Activated T-helper 2 cell treated with anti-CD3 and anti-CD28 coated beads, Interferon-gamma antibody, Interleukin-2, Interleukin-4, amounts not matched to agents 10 μg/mL and 5 μg/mL and 100 μg/mL, durations not matched to agents 14 hours and 24 hours and 36 hours (primary cell): ENCODE results near the gene CNOT9. TPM values are rescaled to one million over a fixed set of nuclear protein-coding genes. Genes with fewer than 3 reads are reported as not detected.

ENCODE experiments used
- DNase-seq: peaks from one replicate; pipeline ENCODE4 v3.0.0; 2021; ENCODE audit warnings: low spot score
- H3K27ac Mint-ChIP-seq: one replicate; pipeline ENCODE4 v1.8.0; 2021; ENCODE audit warnings: mixed read lengths
- H3K27me3 Mint-ChIP-seq: one replicate; pipeline ENCODE4 v1.8.0; 2021; ENCODE audit warnings: low read depth, mixed read lengths
- H3K36me3 Mint-ChIP-seq: one replicate; pipeline ENCODE4 v1.8.0; 2021; ENCODE audit warnings: low read depth, mixed read lengths
- H3K4me1 Mint-ChIP-seq: one replicate; pipeline ENCODE4 v1.8.0; 2021; ENCODE audit warnings: low read depth, mixed read lengths
- H3K4me3 Mint-ChIP-seq: one replicate; pipeline ENCODE4 v1.8.0; 2021; ENCODE audit warnings: low read depth, mild to moderate bottlenecking, moderate library complexity, mixed read lengths
- H3K9me3 Mint-ChIP-seq: one replicate; pipeline ENCODE4 v1.8.0; 2021; ENCODE audit warnings: mixed read lengths
- intact Hi-C: fragments of 100-400 bp; cut with micrococcal nuclease; formaldehyde crosslinking; loops from one replicate; pipeline ENCODE4 v1.15.1; 2023
- total RNA-seq: library from RNA; stranded (reverse); gene quantifications from 2 replicates; pipeline ENCODE4 v1.2.3, GENCODE V29; 2022

Gene CNOT9
- total RNA-seq, 1 donor from 2014 or later, result 127 TPM

- H3K27ac Mint-ChIP-seq, result no peak overlapping the region
- peaks cover 66% of the 10 kb centered on the region for H3K36me3 Mint-ChIP-seq
Measured at GRCh38 chr2:218642121-218642656, 73.5 kb downstream of the CNOT9 start.

GRCh38 chr2:218642786-218643185 lies 74.1 kb downstream of the CNOT9 start:
- no peaks in the 10 kb centered on the region for H3K27me3 Mint-ChIP-seq
- H3K4me3 Mint-ChIP-seq, result no peak overlapping the region
- no peak overlapping the region for H3K27ac Mint-ChIP-seq
- DNase-seq, result no peak
- H3K4me1 Mint-ChIP-seq, result no peaks in the 10 kb centered on the region
- no peaks in the 10 kb centered on the region for H3K9me3 Mint-ChIP-seq
- peaks cover 67% of the 10 kb centered on the region for H3K36me3 Mint-ChIP-seq
- intact Hi-C loops, result no loop called here

More at GRCh38 chr2:218642121-218642656, 73.5 kb downstream of the CNOT9 start:
- intact Hi-C loops, result no loop called here
- Mint-ChIP-seq H3K4me1 (no peaks in the 10 kb centered on the region), H3K27me3 (no peaks in the 10 kb centered on the region), H3K9me3 (no peaks in the 10 kb centered on the region), H3K4me3 (no peak overlapping the region)
- no peak for DNase-seq

GRCh38 chr2:218643751-218644310 lies 75.2 kb downstream of the CNOT9 start:
- H3K27me3 Mint-ChIP-seq, result no peaks in the 10 kb centered on the region
- intact Hi-C loops, result no loop called here
- no peak for DNase-seq
- peaks cover 4% of the 10 kb centered on the region for H3K4me1 Mint-ChIP-seq
- no peak overlapping the region for H3K4me3 Mint-ChIP-seq
- H3K36me3 Mint-ChIP-seq, result peaks cover 67% of the 10 kb centered on the region
- H3K27ac Mint-ChIP-seq, result no peak overlapping the region
- no peaks in the 10 kb centered on the region for H3K9me3 Mint-ChIP-seq

- peaks cover 67% of the 10 kb centered on the region for H3K36me3 Mint-ChIP-seq
- no peak overlapping the region for H3K4me3 Mint-ChIP-seq
- no peak for DNase-seq
- no peak overlapping the region for H3K27ac Mint-ChIP-seq
- intact Hi-C loops, result no loop called here
- peaks cover 4% of the 10 kb centered on the region for H3K4me1 Mint-ChIP-seq
- H3K27me3 Mint-ChIP-seq, result no peaks in the 10 kb centered on the region
- H3K9me3 Mint-ChIP-seq, result no peaks in the 10 kb centered on the region
Measured at GRCh38 chr2:218644721-218645120, 76.1 kb downstream of the CNOT9 start.

- Mint-ChIP-seq H3K27ac (no peak overlapping the region), H3K4me1 (peaks cover 4% of the 10 kb centered on the region), H3K27me3 (no peaks in the 10 kb centered on the region), H3K9me3 (no peaks in the 10 kb centered on the region), H3K4me3 (no peak overlapping the region), H3K36me3 (peaks cover 68% of the 10 kb centered on the region)
- intact Hi-C loops, result no loop called here
- no peak for DNase-seq
Measured at GRCh38 chr2:218645126-218645525, 76.5 kb downstream of the CNOT9 start.

Other genes with a start within 250 kb of the CNOT9 start
- gene CATIP, start 212.0 kb upstream of the CNOT9 start, total RNA-seq, result not detected in 2 replicates
- gene SLC11A1, start 186.6 kb upstream of the CNOT9 start, total RNA-seq, result 0.18 and 0.21 TPM in 2 replicates
- 114 and 115 TPM in 2 replicates for gene CTDSP1, start 169.0 kb upstream of the CNOT9 start, total RNA-seq
- gene VIL1, start 149.7 kb upstream of the CNOT9 start, total RNA-seq, result not detected in 2 replicates
- 40.7 and 43.7 TPM in 2 replicates for gene USP37, start 488 bp upstream of the CNOT9 start, total RNA-seq
- gene PLCD4, start 39.1 kb downstream of the CNOT9 start, total RNA-seq, result 0.18 and 0.23 TPM in 2 replicates
- 48.7 and 51.0 TPM in 2 replicates for gene ZNF142, start 90.8 kb downstream of the CNOT9 start, total RNA-seq
- 77.3 and 83.1 TPM in 2 replicates for gene BCS1L, start 90.8 kb downstream of the CNOT9 start, total RNA-seq
- gene RNF25, start 103.2 kb downstream of the CNOT9 start, total RNA-seq, result 21.6 and 25.8 TPM in 2 replicates
- 14.4 and 17.9 TPM in 2 replicates for gene STK36, start 103.2 kb downstream of the CNOT9 start, total RNA-seq
- gene TTLL4, start 142.0 kb downstream of the CNOT9 start, total RNA-seq, result 55.7 and 64.7 TPM in 2 replicates
- not detected in 2 replicates for gene CYP27A1, start 213.3 kb downstream of the CNOT9 start, total RNA-seq